WI38 (cell line): Measurements from ENCODE around the gene GTF2IRD1.
"Not testable (repeated sequence)": the region's sequence is repeated elsewhere in the genome, so short reads cannot be mapped to it uniquely, and the experiment has no call there.

Experiments used
- H3K4me3 ChIP-seq: 2 replicates; pipeline ENCODE4 v1.5.1; 2011; ENCODE audit warnings: low read depth, mild to moderate bottlenecking, control low read depth, low read length
- CTCF ChIP-seq: IDR thresholded peaks from 2 replicates; pipeline ENCODE4 v1.5.1; 2012; ENCODE audit warnings: low read depth, mild to moderate bottlenecking, control low read depth, low read length

The GTF2IRD1 gene

GRCh38 chr7:74410772-74411171, 42.9 kb upstream of the GTF2IRD1 start:
- no peak overlapping the region for H3K4me3 ChIP-seq
- no peak for TF ChIP-seq CTCF

- H3K4me3 ChIP-seq, result not testable (repeated sequence)
Measured at GRCh38 chr7:74411571-74411970, 42.1 kb upstream of the GTF2IRD1 start.

- no peak overlapping the region for H3K4me3 ChIP-seq
- no peak for TF ChIP-seq CTCF
Measured at GRCh38 chr7:74412056-74412455, 41.6 kb upstream of the GTF2IRD1 start.

- TF ChIP-seq CTCF, result no peak
- H3K4me3 ChIP-seq, result no peak overlapping the region
Measured at GRCh38 chr7:74412603-74413002, 41.1 kb upstream of the GTF2IRD1 start.

- H3K4me3 ChIP-seq, result not testable (repeated sequence)
Measured at GRCh38 chr7:74414595-74415333, 38.9 kb upstream of the GTF2IRD1 start.

GRCh38 chr7:74417419-74417971, 36.2 kb upstream of the GTF2IRD1 start:
- peak; percentile 95 for TF ChIP-seq CTCF
- H3K4me3 ChIP-seq, result no peak overlapping the region

GRCh38 chr7:74418076-74418475, 35.6 kb upstream of the GTF2IRD1 start:
- no peak for TF ChIP-seq CTCF
- no peak overlapping the region for H3K4me3 ChIP-seq

GRCh38 chr7:74418538-74418937, 35.2 kb upstream of the GTF2IRD1 start:
- H3K4me3 ChIP-seq, result no peak overlapping the region
- no peak for TF ChIP-seq CTCF

- not testable (repeated sequence) for H3K4me3 ChIP-seq
Measured at GRCh38 chr7:74419232-74419631, 34.5 kb upstream of the GTF2IRD1 start.
